WTC11 (cell line): ENCODE data around the gene OR4E1.

Experiments
- CBFB ChIP-seq: sonication (generic); formaldehyde crosslinking; IDR thresholded peaks from 2 replicates; pipeline ENCODE4 v1.8.1; 2022; ENCODE audit warnings: mild to moderate bottlenecking, low read depth, missing genetic modification reagents
- FOXP1 ChIP-seq: sonication (generic); formaldehyde crosslinking; IDR thresholded peaks from 2 replicates; pipeline ENCODE4 v1.8.0; 2022; ENCODE audit warnings: missing genetic modification reagents, mild to moderate bottlenecking, moderate library complexity, borderline replicate concordance
- KAT7 ChIP-seq: sonication (generic); formaldehyde crosslinking; IDR thresholded peaks from 2 replicates; pipeline ENCODE4 v1.8.1; 2023; ENCODE audit warnings: missing genetic modification reagents, mild to moderate bottlenecking, borderline replicate concordance
- TEAD4 ChIP-seq: sonication (generic); formaldehyde crosslinking; IDR thresholded peaks from 2 replicates; pipeline ENCODE4 v1.8.0; 2022; ENCODE audit warnings: mild to moderate bottlenecking, missing genetic modification reagents
- ZNF317 ChIP-seq: sonication (generic); formaldehyde crosslinking; IDR thresholded peaks from 2 replicates; pipeline ENCODE4 v1.8.1; 2023; ENCODE audit warnings: low read depth, mild to moderate bottlenecking, moderate library complexity, missing genetic modification reagents, borderline replicate concordance
- TF ChIP-seq, protein P1 (sequence below): sonication (generic); formaldehyde crosslinking; conservative IDR thresholded peaks from 2 replicates; pipeline ENCODE4 v1.8.1; 2022; ENCODE audit warnings: mild to moderate bottlenecking, missing genetic modification reagents
- TF ChIP-seq, protein P2 (sequence below): sonication (generic); formaldehyde crosslinking; IDR thresholded peaks from 2 replicates; pipeline ENCODE4 v1.8.0; 2022; ENCODE audit warnings: missing genetic modification reagents

DNA sequence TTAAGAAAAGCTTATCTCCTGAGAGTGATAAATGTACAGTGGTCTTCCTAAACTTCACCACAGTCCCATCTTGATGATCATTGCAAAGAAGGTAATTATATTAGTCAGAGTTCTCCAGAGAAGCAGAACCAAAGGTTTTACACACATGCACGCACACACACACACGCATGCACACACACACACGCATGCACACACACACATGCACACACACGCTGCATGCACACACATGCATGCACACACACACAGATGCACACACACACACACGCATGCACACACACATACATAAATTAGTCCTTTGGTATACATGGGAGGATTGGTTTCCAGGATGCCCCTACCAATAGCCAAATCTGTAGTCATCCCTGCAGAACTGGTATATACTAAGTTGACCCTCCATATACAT lies 19.4 kb downstream of the OR4E1 start:
- TF ChIP-seq, protein P1, sequence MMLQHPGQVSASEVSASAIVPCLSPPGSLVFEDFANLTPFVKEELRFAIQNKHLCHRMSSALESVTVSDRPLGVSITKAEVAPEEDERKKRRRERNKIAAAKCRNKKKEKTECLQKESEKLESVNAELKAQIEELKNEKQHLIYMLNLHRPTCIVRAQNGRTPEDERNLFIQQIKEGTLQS, result no peak
- TF ChIP-seq ZNF317 (no peak), TEAD4 (CRISPR knock-in tag) (no peak), CBFB (CRISPR knock-in tag) (no peak), FOXP1 (CRISPR knock-in tag) (no peak), KAT7 (CRISPR knock-in tag) (no peak)
- TF ChIP-seq, protein P2, sequence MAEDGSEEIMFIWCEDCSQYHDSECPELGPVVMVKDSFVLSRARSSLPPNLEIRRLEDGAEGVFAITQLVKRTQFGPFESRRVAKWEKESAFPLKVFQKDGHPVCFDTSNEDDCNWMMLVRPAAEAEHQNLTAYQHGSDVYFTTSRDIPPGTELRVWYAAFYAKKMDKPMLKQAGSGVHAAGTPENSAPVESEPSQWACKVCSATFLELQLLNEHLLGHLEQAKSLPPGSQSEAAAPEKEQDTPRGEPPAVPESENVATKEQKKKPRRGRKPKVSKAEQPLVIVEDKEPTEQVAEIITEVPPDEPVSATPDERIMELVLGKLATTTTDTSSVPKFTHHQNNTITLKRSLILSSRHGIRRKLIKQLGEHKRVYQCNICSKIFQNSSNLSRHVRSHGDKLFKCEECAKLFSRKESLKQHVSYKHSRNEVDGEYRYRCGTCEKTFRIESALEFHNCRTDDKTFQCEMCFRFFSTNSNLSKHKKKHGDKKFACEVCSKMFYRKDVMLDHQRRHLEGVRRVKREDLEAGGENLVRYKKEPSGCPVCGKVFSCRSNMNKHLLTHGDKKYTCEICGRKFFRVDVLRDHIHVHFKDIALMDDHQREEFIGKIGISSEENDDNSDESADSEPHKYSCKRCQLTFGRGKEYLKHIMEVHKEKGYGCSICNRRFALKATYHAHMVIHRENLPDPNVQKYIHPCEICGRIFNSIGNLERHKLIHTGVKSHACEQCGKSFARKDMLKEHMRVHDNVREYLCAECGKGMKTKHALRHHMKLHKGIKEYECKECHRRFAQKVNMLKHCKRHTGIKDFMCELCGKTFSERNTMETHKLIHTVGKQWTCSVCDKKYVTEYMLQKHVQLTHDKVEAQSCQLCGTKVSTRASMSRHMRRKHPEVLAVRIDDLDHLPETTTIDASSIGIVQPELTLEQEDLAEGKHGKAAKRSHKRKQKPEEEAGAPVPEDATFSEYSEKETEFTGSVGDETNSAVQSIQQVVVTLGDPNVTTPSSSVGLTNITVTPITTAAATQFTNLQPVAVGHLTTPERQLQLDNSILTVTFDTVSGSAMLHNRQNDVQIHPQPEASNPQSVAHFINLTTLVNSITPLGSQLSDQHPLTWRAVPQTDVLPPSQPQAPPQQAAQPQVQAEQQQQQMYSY (CRISPR knock-in tag), result no peak
